Activated CD4-positive, alpha-beta memory T cell treated with anti-CD3 and anti-CD28 coated beads for 36 hours (primary cell): ENCODE data around the gene AEBP1. TPM values are rescaled to one million over a fixed set of nuclear protein-coding genes. Genes with fewer than 3 reads are reported as not detected.
A peak's percentile ranks its signal among the peaks of the same experiment; 100 is the strongest.

Experiments
- CTCF ChIA-PET: fragments of 350-600 bp; sonication (Branson Sonifier 250); formaldehyde crosslinking; loops from one replicate; lab custom pipeline; 2021; ENCODE audit warnings: antibody characterized with exemption, inconsistent platforms; lab: Charles Lee
- POLR2A ChIA-PET: fragments of 350-600 bp; sonication (Branson Sonifier 250); formaldehyde crosslinking; loops from one replicate; lab custom pipeline; 2021; ENCODE audit warnings: antibody characterized with exemption; lab: Charles Lee
- DNase-seq: peaks from one replicate; pipeline ENCODE4 v3.0.0-alpha.2; 2020
- H3K27ac Mint-ChIP-seq: one replicate; pipeline ENCODE4 v1.8.0; 2021; ENCODE audit warnings: mixed read lengths
- H3K27me3 Mint-ChIP-seq: one replicate; pipeline ENCODE4 v1.8.0; 2021; ENCODE audit warnings: mixed read lengths
- H3K36me3 Mint-ChIP-seq: one replicate; pipeline ENCODE4 v1.8.0; 2021; ENCODE audit warnings: mixed read lengths
- H3K4me1 Mint-ChIP-seq: one replicate; pipeline ENCODE4 v1.8.0; 2021; ENCODE audit warnings: low read depth, mixed read lengths
- H3K4me3 Mint-ChIP-seq: one replicate; pipeline ENCODE4 v1.8.0; 2021; ENCODE audit warnings: mild to moderate bottlenecking, mixed read lengths
- H3K9me3 Mint-ChIP-seq: one replicate; pipeline ENCODE4 v1.8.0; 2021; ENCODE audit warnings: mixed read lengths
- intact Hi-C: fragments of 100-400 bp; cut with micrococcal nuclease; formaldehyde crosslinking; loops from one replicate; pipeline ENCODE4 v1.15.1; 2023
- total RNA-seq, 2 experiments: library from RNA; stranded (reverse); gene quantifications; one replicate each; pipeline ENCODE4 v1.2.3, GENCODE V29; 2021

AEBP1 gene
- total RNA-seq, 2 experiments from 2014 or later = 5.5 to 6.6 TPM

DNA sequence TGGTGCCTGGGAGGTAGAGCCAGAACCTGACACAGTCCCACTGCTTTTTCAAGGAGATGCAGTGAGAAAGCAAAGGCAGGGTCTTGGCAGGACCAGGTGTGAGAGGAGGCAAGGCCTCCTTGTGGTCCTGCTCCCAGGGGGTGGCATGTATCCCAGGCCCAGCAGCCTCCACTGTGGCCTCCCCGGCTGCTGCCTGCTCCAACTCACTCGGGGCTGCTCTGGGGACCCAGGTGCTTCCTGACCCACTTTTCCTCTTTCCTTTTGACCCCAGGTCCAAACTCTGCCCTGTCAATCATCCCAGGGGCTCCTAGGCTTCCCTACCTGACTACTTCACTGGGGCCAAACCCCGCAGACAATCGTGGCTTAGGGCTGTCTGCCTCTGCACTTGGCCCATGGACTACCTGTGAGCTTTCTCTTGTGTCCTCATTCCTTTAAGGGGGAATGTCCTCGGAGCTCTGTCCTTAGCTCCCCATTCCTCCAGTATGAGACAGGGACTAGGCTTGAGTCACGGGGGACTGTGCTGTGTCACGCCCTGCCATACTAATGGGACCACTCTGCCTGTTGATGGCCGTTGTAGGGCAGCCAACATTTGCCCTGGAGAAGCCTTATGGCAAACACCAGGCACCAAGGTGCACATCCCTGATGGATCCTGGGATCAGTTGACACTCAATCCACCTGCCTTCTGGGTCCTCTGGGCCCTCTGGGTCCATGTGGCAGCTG, 1.1 kb upstream of the AEBP1 start:
- ChIA-PET CTCF (no interaction called here), POLR2A (no interaction called here)
- Mint-ChIP-seq H3K27me3 (peaks cover 14% of the 10 kb centered on the region), H3K36me3 (no peaks in the 10 kb centered on the region), H3K27ac (no peak overlapping the region), H3K9me3 (no peaks in the 10 kb centered on the region), H3K4me1 (peaks cover 8% of the 10 kb centered on the region), H3K4me3 (peak overlapping the region; percentile 18)
- intact Hi-C loops = no loop called here
- DNase-seq = no peak

DNA sequence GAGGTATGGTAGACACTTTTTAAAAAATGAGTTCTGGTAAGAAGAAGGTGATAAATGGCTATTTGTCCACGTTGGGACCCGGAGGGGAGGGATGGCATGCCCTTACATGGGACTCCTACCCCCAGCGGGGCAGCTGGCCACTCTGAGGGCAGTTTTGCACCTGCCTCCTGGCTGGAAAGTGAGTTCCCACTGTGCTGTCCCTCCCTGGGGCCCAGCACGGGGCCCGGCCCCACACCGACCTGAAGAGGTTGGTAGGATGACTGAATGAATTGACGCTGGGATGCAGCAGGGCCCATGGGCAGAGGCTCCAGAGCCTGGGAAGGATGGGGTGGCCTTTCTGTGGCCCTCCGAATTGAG, 601 bp upstream of the AEBP1 start:
- Mint-ChIP-seq H3K27me3 (peaks cover 14% of the 10 kb centered on the region), H3K27ac (no peak overlapping the region), H3K4me1 (peaks cover 8% of the 10 kb centered on the region), H3K9me3 (no peaks in the 10 kb centered on the region), H3K4me3 (peak overlapping the region; percentile 18), H3K36me3 (no peaks in the 10 kb centered on the region)
- no peak for DNase-seq
- intact Hi-C loops = no loop called here
- POLR2A ChIA-PET = no interaction called here
- CTCF ChIA-PET = no interaction called here

DNA sequence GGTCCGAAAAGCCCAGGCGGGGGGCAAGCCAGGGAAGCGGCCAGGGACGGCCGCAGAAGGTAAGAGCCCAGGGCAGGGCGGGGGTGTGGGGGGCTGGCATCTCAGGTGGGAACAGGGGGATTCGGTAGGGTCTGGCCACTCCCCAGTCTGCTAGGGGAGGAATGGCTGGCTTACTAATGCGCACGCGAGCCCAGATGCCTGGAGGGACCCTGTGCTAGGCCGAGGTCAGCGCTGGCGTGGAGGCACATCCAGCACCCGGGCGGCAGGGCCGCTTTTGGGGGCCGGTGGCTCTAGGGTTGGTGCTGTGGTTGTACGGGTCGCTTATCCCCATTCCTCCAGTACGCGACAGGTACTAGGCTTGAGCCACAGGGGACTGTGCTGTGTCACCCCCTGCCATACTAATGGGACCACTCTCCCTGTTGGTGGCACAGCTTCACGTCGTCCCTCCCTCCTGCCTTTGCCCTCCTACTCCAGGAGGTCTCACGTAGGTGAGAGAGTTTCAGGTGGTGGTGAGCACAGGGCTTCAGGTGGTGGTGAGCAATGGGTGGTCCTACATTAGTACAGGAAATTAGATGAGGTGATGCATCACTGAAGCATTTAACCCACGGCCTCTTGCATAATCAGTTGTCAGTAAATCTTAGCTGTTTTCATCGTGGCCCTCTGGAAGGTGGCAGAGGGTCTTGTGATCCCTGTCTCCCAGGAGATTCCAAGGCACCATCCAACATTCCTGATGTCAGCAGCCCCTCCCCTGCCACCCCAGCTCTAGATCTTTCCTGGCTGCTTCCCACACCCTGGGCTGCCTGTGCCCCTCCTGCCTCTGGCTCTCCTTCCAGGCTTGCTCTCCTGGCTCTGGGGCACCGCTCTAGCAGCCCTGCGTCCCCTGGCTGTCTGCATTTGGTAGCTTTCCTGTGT, 971 bp downstream of the AEBP1 start:
- H3K4me3 Mint-ChIP-seq = peak overlapping the region; percentile 60
- peaks cover 8% of the 10 kb centered on the region for H3K4me1 Mint-ChIP-seq

DNA sequence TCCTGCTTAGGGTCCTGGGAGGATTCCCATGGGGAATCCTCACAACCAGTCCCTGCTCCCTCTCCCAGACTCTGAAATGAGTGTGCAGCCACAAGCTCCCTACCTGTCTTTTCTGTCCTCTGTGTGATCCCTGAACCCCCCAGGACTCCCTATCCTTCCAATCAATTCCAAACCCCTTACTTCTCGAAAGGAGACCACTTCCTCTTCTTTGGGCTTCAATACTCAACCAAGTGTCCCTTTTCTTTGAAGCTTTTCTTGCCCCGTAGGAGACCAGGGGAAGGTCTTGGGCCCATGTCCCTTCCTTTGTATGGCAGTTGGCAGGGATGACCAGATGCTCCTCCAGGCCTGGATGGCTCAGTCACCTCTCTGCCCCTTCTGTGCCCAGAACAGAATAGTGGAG, 1.7 kb downstream of the AEBP1 start:
- DNase-seq = no peak
- Mint-ChIP-seq H3K27me3 (peaks cover 14% of the 10 kb centered on the region), H3K36me3 (no peaks in the 10 kb centered on the region), H3K27ac (no peak overlapping the region), H3K4me1 (peaks cover 8% of the 10 kb centered on the region), H3K4me3 (peak overlapping the region; percentile 34), H3K9me3 (no peaks in the 10 kb centered on the region)
- intact Hi-C loops = no loop called here
- CTCF ChIA-PET = no interaction called here
- POLR2A ChIA-PET = no interaction called here

More for the DNA sequence above, 971 bp downstream of the AEBP1 start:
- Mint-ChIP-seq H3K9me3 (no peaks in the 10 kb centered on the region), H3K27ac (no peak overlapping the region), H3K27me3 (peaks cover 14% of the 10 kb centered on the region), H3K36me3 (no peaks in the 10 kb centered on the region)
- intact Hi-C loops = no loop called here
- ChIA-PET POLR2A (no interaction called here), CTCF (interaction anchor here (0.8 kb wide), 1 partner anchor 37 kb away, joined by 3 read pairs; no protein-coding TSS in a partner anchor)
- DNase-seq = no peak

DNA sequence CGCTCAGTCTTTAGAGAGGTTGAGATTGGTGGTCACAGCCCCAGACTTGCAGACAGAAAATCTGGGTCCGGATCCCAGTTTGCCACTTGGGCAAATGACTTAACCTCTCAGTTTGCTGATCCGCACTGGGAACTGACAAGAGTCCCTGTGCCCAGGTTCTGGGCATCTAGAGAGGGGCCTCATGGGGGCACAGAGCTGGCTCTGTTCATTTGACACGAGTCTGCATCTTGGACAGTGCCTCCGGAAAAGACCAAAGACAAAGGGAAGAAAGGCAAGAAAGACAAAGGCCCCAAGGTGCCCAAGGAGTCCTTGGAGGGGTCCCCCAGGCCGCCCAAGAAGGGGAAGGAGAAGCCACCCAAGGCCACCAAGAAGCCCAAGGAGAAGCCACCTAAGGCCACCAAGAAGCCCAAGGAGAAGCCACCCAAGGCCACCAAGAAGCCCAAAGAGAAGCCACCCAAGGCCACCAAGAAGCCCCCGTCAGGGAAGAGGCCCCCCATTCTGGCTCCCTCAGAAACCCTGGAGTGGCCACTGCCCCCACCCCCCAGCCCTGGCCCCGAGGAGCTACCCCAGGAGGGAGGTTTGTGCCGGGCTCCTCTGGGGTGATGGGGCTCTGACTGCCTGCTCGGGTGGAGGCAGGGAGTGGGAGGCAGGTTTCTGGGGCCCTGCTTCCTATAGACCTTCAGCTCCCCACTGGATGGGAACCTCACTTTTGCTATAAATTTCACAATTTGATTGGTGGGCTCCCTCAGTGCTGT, 2.3 kb downstream of the AEBP1 start:
- intact Hi-C loops = no loop called here
- POLR2A ChIA-PET = no interaction called here
- Mint-ChIP-seq H3K27me3 (peaks cover 14% of the 10 kb centered on the region), H3K36me3 (no peaks in the 10 kb centered on the region), H3K4me3 (no peak overlapping the region), H3K27ac (no peak overlapping the region), H3K4me1 (peaks cover 8% of the 10 kb centered on the region), H3K9me3 (no peaks in the 10 kb centered on the region)
- no peak for DNase-seq
- CTCF ChIA-PET = no interaction called here

DNA sequence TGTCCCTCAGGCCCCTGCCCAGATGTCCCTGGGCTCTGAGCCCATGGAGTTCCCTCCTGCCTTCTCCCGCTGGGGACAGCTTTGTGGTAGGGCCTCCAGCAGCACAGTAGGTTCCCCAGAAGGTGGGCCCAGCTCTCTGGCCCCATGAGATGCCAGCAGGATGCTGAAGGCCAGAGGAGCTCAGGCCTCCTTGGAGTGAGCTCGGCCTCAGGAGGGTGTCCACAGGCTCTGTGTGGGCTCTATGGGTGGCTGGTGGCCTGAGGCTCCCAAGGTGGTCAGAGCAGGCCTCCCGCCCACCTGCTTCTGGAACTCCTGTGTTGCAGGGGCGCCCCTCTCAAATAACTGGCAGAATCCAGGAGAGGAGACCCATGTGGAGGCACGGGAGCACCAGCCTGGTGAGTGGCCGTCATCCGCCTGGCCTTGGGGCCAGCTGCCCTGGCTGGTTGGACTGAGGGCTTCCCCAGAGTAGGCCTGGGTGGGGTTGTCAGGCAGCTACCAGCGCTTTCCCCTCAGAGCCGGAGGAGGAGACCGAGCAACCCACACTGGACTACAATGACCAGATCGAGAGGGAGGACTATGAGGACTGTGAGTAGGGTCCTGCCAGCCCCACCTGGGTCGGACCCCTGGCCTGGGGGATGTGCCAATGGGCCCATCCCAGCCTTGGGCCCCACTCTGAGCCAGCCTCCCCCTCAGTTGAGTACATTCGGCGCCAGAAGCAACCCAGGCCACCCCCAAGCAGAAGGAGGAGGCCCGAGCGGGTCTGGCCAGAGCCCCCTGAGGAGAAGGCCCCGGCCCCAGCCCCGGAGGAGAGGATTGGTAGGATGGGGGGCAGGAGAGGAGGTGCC, 3.2 kb downstream of the AEBP1 start:
- ChIA-PET POLR2A (no interaction called here), CTCF (no interaction called here)
- Mint-ChIP-seq H3K27me3 (peaks cover 11% of the 10 kb centered on the region), H3K4me1 (peaks cover 8% of the 10 kb centered on the region), H3K9me3 (no peaks in the 10 kb centered on the region), H3K4me3 (no peak overlapping the region), H3K36me3 (no peaks in the 10 kb centered on the region), H3K27ac (no peak overlapping the region)
- no peak for DNase-seq
- intact Hi-C loops = no loop called here

DNA sequence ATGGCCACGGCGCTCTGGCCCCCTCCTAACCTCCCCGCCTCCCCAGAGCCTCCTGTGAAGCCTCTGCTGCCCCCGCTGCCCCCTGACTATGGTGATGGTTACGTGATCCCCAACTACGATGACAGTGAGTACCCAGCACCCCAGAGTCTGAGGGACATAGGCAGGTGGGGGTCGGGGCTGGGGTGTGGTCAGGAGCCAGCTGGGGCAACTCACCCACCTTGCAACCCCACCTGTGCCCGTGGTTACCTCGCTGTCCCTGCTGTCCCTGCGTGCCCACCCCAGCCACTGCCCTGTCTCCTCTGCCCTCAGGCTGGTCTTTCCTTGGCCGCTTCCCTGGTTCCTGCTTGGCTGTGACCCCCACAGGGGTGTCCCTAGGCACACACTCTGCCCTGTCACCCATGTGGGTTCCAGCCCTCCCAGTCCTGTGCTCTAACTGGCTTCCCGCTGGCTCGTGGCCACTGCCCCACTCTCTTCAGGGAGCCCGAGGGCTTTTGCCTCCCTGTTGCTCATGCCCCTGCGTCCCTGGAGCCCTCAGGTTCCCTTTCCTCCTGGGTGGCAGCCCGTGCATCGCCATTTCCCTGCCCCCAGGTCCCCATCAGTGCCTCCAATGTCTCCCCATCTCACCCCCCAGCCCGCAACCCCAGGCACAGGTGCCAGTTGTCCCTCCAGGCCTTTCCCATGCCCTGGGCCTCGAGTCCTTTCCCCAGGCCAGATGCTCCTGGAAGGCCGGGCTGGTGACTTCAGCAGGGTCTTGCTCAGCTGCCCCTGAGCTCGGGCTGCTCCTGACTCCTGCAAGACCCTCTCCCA, 4.0 kb downstream of the AEBP1 start:
- DNase-seq = no peak
- peaks cover 8% of the 10 kb centered on the region for H3K4me1 Mint-ChIP-seq
- H3K27ac Mint-ChIP-seq = no peak overlapping the region
- H3K27me3 Mint-ChIP-seq = peaks cover 11% of the 10 kb centered on the region
- ChIA-PET POLR2A (no interaction called here), CTCF (no interaction called here)
- H3K36me3 Mint-ChIP-seq = no peaks in the 10 kb centered on the region
- no peaks in the 10 kb centered on the region for H3K9me3 Mint-ChIP-seq
- intact Hi-C loops = no loop called here
- H3K4me3 Mint-ChIP-seq = no peak overlapping the region

DNA sequence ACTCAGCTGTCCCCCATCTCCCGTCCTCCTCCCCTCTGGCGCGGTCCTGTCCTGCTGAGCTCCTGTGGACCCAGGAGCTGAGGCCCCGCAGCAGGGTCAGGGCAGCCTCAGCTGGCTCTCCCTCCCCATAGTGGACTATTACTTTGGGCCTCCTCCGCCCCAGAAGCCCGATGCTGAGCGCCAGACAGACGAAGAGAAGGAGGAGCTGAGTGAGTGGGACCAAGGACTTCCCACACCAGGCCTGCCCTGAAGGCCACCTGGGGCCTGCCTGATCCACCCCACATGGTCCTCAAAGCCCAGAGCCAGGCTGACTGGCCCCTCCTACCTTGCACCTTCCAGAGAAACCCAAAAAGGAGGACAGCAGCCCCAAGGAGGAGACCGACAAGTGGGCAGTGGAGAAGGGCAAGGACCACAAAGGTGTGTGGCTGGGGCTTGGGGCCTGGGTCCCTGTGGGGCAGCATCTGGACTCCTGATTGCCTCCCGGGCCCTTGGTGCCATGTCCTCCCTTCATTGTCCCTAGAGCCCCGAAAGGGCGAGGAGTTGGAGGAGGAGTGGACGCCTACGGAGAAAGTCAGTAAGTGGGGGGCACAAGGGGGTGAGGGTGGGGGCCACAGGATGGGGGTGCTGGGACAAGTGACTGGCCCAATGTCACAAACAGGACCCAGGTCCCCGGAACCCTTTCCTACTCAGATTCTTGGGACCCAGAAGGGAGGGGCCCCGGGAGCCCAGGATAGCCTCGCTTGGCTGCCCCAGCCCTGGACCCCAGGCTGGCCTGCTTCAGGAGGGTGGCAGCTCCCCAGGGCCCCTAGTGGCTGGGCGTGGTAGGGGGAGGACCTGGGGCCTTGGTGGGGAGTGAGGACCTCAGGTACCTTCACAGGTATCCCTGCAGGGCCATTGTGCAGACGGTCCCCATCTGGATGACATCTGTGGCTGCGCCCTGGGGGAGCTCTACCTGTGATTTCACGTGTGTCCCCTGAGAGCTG, 4.9 kb downstream of the AEBP1 start:
- no peaks in the 10 kb centered on the region for H3K9me3 Mint-ChIP-seq
- POLR2A ChIA-PET = no interaction called here
- H3K27ac Mint-ChIP-seq = no peak overlapping the region
- intact Hi-C loops = no loop called here
- H3K4me1 Mint-ChIP-seq = peaks cover 6% of the 10 kb centered on the region
- H3K36me3 Mint-ChIP-seq = peaks cover 6% of the 10 kb centered on the region
- DNase-seq = no peak
- H3K4me3 Mint-ChIP-seq = no peak overlapping the region
- peaks cover 9% of the 10 kb centered on the region for H3K27me3 Mint-ChIP-seq
- CTCF ChIA-PET = no interaction called here

DNA sequence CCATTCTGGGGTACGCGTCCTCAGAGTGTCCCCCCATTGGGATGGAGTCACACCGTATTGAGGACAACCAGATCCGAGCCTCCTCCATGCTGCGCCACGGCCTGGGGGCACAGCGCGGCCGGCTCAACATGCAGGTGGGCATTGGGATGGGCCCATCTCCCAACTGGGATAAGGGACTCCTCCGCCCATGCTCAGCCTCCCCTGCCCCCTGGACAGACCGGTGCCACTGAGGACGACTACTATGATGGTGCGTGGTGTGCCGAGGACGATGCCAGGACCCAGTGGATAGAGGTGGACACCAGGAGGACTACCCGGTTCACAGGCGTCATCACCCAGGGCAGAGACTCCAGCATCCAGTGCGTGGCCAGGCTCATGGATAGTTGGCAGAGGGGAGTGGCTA, 5.8 kb downstream of the AEBP1 start:
- H3K4me3 Mint-ChIP-seq = no peak overlapping the region
- H3K36me3 Mint-ChIP-seq = peaks cover 9% of the 10 kb centered on the region
- no peak overlapping the region for H3K27ac Mint-ChIP-seq
- DNase-seq = no peak
- H3K4me1 Mint-ChIP-seq = peaks cover 3% of the 10 kb centered on the region
- peaks cover 9% of the 10 kb centered on the region for H3K27me3 Mint-ChIP-seq
- no peaks in the 10 kb centered on the region for H3K9me3 Mint-ChIP-seq
- ChIA-PET POLR2A (interaction anchor here (0.7 to 0.9 kb wide), 2 partner anchors 10 to 13 kb away, joined by 3 read pairs; no protein-coding TSS in a partner anchor), CTCF (no interaction called here)
- intact Hi-C loops = no loop called here
